Measurements from ENCODE around the gene CACNA1I. TPM values are rescaled to one million over a fixed set of nuclear protein-coding genes. Genes with fewer than 3 reads are reported as not detected.

The CACNA1I gene
- total RNA-seq, 1 experiment from 2014 or later, result 0.15 TPM

GRCh38 chr22:39593066-39593930, 22.7 kb downstream of the CACNA1I start (continued):
- no peak for TF ChIP-seq ATF3 (IDR thresholded peaks at IDR 0.05)
- TF ChIP-seq MAX (IDR thresholded peaks at IDR 0.05), result no peak

- Histone ChIP-seq H3K9ac (ENCODE audit: low read length) (no peak overlapping the region), H3K9me2 (ENCODE audit: insufficient read depth) (no peaks in the 10 kb centered on the region), H2AFZ (ENCODE audit: low read depth, low read length, poor library complexity, severe bottlenecking) (no peak overlapping the region), H3K4me2 (ENCODE audit: low read length) (no peak overlapping the region), H3K9me3 (ENCODE audit: control insufficient read depth in 1 of 2, insufficient read depth in 1 of 2, low read depth in 1 of 2, low read length in 2 of 2) (no peaks in the 10 kb centered on the region), H4K20me1 (ENCODE audit: insufficient read depth) (no peaks in the 10 kb centered on the region), H3K4me3 (replicated peaks in 1 of 2; ENCODE audit: low read depth in 1 of 2, low read length in 2 of 2) (no peak overlapping the region), H3K4me1 (ENCODE audit: control insufficient read depth in 1 of 2, insufficient read depth in 2 of 2, low read length in 2 of 2) (peaks cover 22 to 30% of the 10 kb centered on the region in 2 experiments), H3K27me3 (ENCODE audit: insufficient read depth, low read length) (no peaks in the 10 kb centered on the region), H3K79me2 (ENCODE audit: insufficient read depth, low read length) (no peaks in the 10 kb centered on the region), H3K36me3 (ENCODE audit: control insufficient read depth in 1 of 2, insufficient read depth in 2 of 2, low read length in 2 of 2) (no peaks in the 10 kb centered on the region), H3K27ac (ENCODE audit: low read depth, low read length) (no peak overlapping the region)
- ChIA-PET CTCF (no interaction called here), POLR2A (no interaction called here), RAD21 (ENCODE audit: low non-redundant PET in 1 of 2, low total read pairs in 2 of 2, uncharacterized antibody in 2 of 2, unreplicated experiment in 2 of 2) (no interaction called here)
- ATAC-seq (no peak), DNase-seq (ENCODE audit: low read depth, low spot score) (no peak)
- BruUV-seq (replicated peaks), result no TSS peak
- intact Hi-C loops (cut with micrococcal nuclease), result no loop called here
- no peak for TF ChIP-seq MAX (IDR thresholded peaks at IDR 0.05)
- TF ChIP-seq TCF7L2 (IDR thresholded peaks at IDR 0.05; ENCODE audit: borderline replicate concordance, extremely low read depth, insufficient read depth, insufficient read length), result no peak
- no peak for TF ChIP-seq FOSL1 (IDR thresholded peaks at IDR 0.05; ENCODE audit: low read depth)
- TF ChIP-seq ATF3 (IDR thresholded peaks at IDR 0.05), result no peak
- no peak for TF ChIP-seq SP1 (IDR thresholded peaks at IDR 0.05; ENCODE audit: low read depth)
- TF ChIP-seq SIN3A (IDR thresholded peaks at IDR 0.05; ENCODE audit: low read depth), result no peak
- no peak for TF ChIP-seq REST (IDR thresholded peaks at IDR 0.05; ENCODE audit: low read depth)
- no peak for TF ChIP-seq CEBPB (IDR thresholded peaks at IDR 0.05; ENCODE audit: low read depth)
- no peak for TF ChIP-seq JUND (IDR thresholded peaks at IDR 0.05)
- no peak for TF ChIP-seq CBX3 (IDR thresholded peaks at IDR 0.05; ENCODE audit: low read depth)
- no peak for TF ChIP-seq EZH2 (IDR thresholded peaks at IDR 0.05)
- TF ChIP-seq SRF (IDR thresholded peaks at IDR 0.05; ENCODE audit: low read depth), result no peak
- TF ChIP-seq ZNF274 (IDR thresholded peaks at IDR 0.05; ENCODE audit: low read depth, low read length), result no peak
- no peak for TF ChIP-seq ZBTB33 (IDR thresholded peaks at IDR 0.05; ENCODE audit: extremely low read depth, insufficient replicate concordance, low read length)
- TF ChIP-seq YY1 (IDR thresholded peaks at IDR 0.05; ENCODE audit: extremely low read depth, insufficient replicate concordance, low read depth, low read length), result no peak
- no peak for TF ChIP-seq POLR2AphosphoS5 (IDR thresholded peaks at IDR 0.05; ENCODE audit: low read depth, low read length)
These were observed 23.4 kb downstream of the CACNA1I start for GRCh38 chr22:39593931-39594285.
